Lung (tissue), 12 donors: Measurements from ENCODE around the gene EFNA1. TPM values are rescaled to one million over a fixed set of nuclear protein-coding genes. Genes with fewer than 3 reads are reported as not detected.

Experiments
- ATAC-seq: fragments of 200-7000 bp; cut with Tn5 transposase; one replicate; pipeline ENCODE4 v1.9.1; 2020; ENCODE audit warnings: moderate number of reproducible peaks; ENCODE audit not compliant: insufficient read depth, low FRiP score
- DNase-seq, 3 donors: peaks; one replicate each; pipeline ENCODE4 v3.0.0-alpha.2; 2013 to 2017
- H3K27ac ChIP-seq, 2 donors: one replicate each; pipeline ENCODE4 v1.5.1; 2013; ENCODE audit warnings: mild to moderate bottlenecking in 2 of 2, moderate library complexity in 2 of 2, control low read depth in 1 of 2, inconsistent platforms in 1 of 2, low read depth in 1 of 2, low read length in 1 of 2
- H3K27me3 ChIP-seq, 3 donors: one replicate each; pipeline ENCODE4 v1.5.1; 2013; ENCODE audit warnings: low read length in 2 of 3; ENCODE audit not compliant: control insufficient read depth in 3 of 3, insufficient read depth in 3 of 3
- H3K36me3 ChIP-seq, 4 donors: one replicate each; pipeline ENCODE4 v1.5.1; 2013; ENCODE audit warnings: low read length in 4 of 4, mild to moderate bottlenecking in 1 of 4, moderate library complexity in 1 of 4; ENCODE audit not compliant: control insufficient read depth in 4 of 4, insufficient read depth in 4 of 4
- H3K4me1 ChIP-seq, 5 donors: one replicate each; pipeline ENCODE4 v1.5.1; 2013; ENCODE audit warnings: low read length in 5 of 5, mild to moderate bottlenecking in 2 of 5, moderate library complexity in 1 of 5; ENCODE audit not compliant: control insufficient read depth in 5 of 5, insufficient read depth in 5 of 5
- H3K4me3 ChIP-seq: one replicate; pipeline ENCODE4 v1.5.1; 2013; ENCODE audit warnings: mild to moderate bottlenecking, control low read depth, moderate library complexity
- H3K9ac ChIP-seq, 2 donors: one replicate each; pipeline ENCODE4 v1.5.1; 2013; ENCODE audit warnings: low read length in 2 of 2, control low read depth in 1 of 2; ENCODE audit not compliant: insufficient read depth in 1 of 2
- H3K9me3 ChIP-seq, 4 donors: one replicate each; pipeline ENCODE4 v1.5.1; 2013; ENCODE audit warnings: low read length in 3 of 4, mild to moderate bottlenecking in 1 of 4, moderate library complexity in 1 of 4; ENCODE audit not compliant: control insufficient read depth in 4 of 4, insufficient read depth in 3 of 4
- WGBS, 2 donors: extraction: QIAGEN DNeasy Blood & Tissue Kit; methylation state at CpG; one replicate each; pipeline ENCODE4 v1.1.7; 2013; 5-methylcytosine and 5-hydroxymethylcytosine counted together
- polyA plus RNA-seq, 2 donors: library from polyadenylated mRNA; stranded (reverse); fragments of 200-250 nt; gene quantifications; one replicate each; pipeline ENCODE4 v1.2.1, GENCODE V29; 2013
- total RNA-seq, 2 donors: library from RNA; depleted of rRNA in 1 of 2; stranded (reverse); fragments of >200 nt in 1 of 2; gene quantifications; one replicate each; pipeline ENCODE4 v1.2.1, GENCODE V29; 2014 to 2021
- TF ChIP-seq, protein P1 (sequence below): IDR thresholded peaks from 2 replicates; pipeline ENCODE4 v1.5.1; 2012; ENCODE audit warnings: mild to moderate bottlenecking; ENCODE audit errors: control extremely low read depth, extremely low read depth
- donor health status: control.
- donor health status: control.
- donor health status: Bipolar disorder and iron deficiency.
- donor health status: healthy.
- donor health status: DM: yes; HTN: yes; CAD: no.

Gene EFNA1
- total and polyA plus RNA-seq, 4 donors = 111 to 202 (median 168) TPM

DNA sequence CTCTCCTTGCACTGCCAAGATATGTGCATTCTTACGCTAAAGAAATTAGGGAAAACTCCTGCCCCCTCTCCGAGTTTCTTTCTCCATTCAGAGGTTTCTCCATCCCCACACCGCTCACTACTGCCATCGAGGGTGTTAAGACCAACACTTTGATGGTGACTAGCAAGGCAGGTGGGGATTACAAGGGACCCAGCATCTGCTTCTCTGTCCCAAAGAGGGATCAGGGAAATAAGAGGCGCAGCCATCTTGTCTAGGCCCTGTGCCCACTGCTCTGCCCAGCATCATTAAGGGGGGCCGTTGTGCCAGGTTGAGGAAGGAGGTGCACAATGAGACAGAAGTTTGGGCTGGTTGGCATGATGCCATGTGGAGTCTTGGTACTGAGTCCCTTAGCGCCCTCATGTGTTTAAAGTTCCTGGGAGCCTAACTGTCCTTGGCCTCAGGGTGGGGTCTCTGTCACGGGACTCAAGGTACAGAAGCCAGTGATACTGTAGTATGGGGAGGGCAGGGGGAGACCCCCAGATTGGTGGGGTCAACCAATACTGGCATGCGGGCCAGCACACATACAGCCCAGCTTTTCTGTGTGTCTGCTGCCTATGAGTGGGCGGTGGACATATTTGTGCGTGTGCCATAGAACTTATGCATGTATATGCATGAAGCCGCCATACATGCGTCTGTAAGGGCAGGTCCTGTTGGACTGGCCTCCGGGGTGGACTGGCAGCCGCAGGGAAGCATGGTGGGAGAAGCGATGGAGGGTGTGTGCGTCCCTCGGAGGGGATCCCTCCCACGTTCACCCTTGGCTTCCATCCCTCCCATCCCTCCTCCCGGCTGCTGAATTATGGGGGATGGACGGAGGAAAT is 43.6 kb upstream of the EFNA1 start:
- Histone ChIP-seq H3K4me3 (no peak overlapping the region), H3K27ac (no peak overlapping the region), H3K9ac (no peak overlapping the region), H3K9me3 (no peaks in the 10 kb centered on the region), H3K27me3 (peaks cover 0 to 39% (median 33%) of the 10 kb centered on the region in 3 donors), H3K4me1 (peaks cover 0 to 59% (median 20%) of the 10 kb centered on the region in 5 donors), H3K36me3 (no peaks in the 10 kb centered on the region)
- DNase-seq (peak; percentile 34 to 50 (median 44)), ATAC-seq (no peak)
- WGBS, 2 donors = 31% methylated on average over 21 of the region's 21 CpGs
- TF ChIP-seq, protein P1, sequence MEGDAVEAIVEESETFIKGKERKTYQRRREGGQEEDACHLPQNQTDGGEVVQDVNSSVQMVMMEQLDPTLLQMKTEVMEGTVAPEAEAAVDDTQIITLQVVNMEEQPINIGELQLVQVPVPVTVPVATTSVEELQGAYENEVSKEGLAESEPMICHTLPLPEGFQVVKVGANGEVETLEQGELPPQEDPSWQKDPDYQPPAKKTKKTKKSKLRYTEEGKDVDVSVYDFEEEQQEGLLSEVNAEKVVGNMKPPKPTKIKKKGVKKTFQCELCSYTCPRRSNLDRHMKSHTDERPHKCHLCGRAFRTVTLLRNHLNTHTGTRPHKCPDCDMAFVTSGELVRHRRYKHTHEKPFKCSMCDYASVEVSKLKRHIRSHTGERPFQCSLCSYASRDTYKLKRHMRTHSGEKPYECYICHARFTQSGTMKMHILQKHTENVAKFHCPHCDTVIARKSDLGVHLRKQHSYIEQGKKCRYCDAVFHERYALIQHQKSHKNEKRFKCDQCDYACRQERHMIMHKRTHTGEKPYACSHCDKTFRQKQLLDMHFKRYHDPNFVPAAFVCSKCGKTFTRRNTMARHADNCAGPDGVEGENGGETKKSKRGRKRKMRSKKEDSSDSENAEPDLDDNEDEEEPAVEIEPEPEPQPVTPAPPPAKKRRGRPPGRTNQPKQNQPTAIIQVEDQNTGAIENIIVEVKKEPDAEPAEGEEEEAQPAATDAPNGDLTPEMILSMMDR = no peak

DNA sequence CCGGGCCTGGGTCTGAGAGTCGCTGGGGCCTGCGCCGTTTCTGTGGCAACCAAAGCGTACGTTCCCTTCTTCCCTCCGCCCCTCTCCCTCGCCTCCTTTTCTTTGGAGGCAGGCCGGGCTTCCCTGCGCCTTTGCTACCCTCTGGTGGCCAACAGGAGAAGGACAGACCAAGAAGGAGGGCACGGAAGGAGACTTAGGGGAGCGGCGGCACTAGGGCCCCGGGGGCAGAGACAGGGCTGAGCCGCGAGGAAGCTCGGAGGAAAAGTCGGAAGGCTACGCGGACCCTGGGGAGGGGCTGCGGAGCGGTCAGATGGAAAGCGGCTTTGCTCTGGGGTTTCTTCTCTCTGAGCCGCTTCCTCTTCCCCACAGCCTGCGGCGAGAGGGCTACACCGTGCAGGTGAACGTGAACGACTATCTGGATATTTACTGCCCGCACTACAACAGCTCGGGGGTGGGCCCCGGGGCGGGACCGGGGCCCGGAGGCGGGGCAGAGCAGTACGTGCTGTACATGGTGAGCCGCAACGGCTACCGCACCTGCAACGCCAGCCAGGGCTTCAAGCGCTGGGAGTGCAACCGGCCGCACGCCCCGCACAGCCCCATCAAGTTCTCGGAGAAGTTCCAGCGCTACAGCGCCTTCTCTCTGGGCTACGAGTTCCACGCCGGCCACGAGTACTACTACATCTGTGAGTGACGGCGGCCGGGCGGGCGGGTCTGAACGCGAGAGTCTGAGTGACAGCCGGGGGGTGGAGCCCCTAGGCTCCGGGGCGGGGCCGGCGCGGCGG is 42.8 kb upstream of the EFNA1 start:
- Histone ChIP-seq H3K4me3 (peak overlapping the region; percentile 60), H3K4me1 (peaks cover 0 to 51% (median 16%) of the 10 kb centered on the region in 5 donors), H3K27me3 (peaks cover 0 to 33% (median 28%) of the 10 kb centered on the region in 3 donors), H3K9ac (peak overlapping the region in 1 of 2 donors; percentile 68), H3K36me3 (no peaks in the 10 kb centered on the region), H3K27ac (peak overlapping the region; percentile 80 to 92), H3K9me3 (no peaks in the 10 kb centered on the region)
- ATAC-seq (peak; percentile 92), DNase-seq (peak; percentile 97 to 99 (median 98))
- WGBS, 2 donors = 0% methylated on average over 63 to 67 of the region's 67 CpGs
- TF ChIP-seq, protein P1 = peak; percentile 94

DNA sequence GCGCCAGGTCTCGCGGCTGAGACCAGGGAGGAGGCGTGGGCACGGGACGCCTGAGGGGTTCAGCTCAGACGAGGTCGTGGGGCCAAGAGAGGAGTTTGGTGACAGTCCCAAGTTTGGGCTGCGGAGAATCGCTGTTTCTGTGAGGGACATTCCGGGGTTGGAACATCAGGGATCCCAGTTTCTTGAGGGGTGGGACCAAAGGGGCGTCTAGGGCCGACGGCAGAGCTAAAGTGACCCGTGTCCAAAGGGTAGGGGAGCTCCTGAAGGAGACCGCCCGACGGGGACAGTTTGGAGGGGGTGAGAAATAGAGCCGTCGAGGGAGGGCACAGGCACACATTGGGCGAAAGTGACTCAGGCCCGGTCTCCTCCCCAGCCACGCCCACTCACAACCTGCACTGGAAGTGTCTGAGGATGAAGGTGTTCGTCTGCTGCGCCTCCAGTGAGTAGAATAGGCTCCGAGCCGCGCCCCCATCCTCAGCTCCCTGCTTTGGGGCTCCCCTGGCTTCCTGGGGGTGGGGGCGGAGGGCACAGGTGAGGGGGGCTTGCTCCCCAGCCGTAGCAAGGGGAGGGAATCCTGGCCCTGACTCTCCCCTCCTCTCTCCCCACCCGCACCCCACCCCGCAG is 42.1 kb upstream of the EFNA1 start:
- peak; percentile 22 for ATAC-seq
- no peaks in the 10 kb centered on the region for H3K36me3 ChIP-seq
- WGBS, 2 donors = 0 to 2% methylated on average over 29 to 32 of the region's 32 CpGs
- DNase-seq = peak in 2 of 3 donors; percentile 46 to 48
- peak overlapping the region; percentile 80 to 92 for H3K27ac ChIP-seq
- H3K9ac ChIP-seq = peak overlapping the region; percentile 21 to 47
- no peaks in the 10 kb centered on the region for H3K9me3 ChIP-seq
- H3K27me3 ChIP-seq = peaks cover 0 to 31% (median 28%) of the 10 kb centered on the region in 3 donors
- peak overlapping the region; percentile 5 for H3K4me3 ChIP-seq
- TF ChIP-seq, protein P1 = no peak
- H3K4me1 ChIP-seq = peaks cover 0 to 44% (median 16%) of the 10 kb centered on the region in 5 donors
